Measurements from ENCODE around the gene ERCC6L2. TPM values are rescaled to one million over a fixed set of nuclear protein-coding genes. Genes with fewer than 3 reads are reported as not detected.

ERCC6L2 gene
- total and polyA plus RNA-seq, 2 of the 8 experiments (the other 6 are each of a cell fraction or from before 2014, with no cell fraction given) = 9.8 to 50.0 TPM

- no peak for TF ChIP-seq NRF1 (IDR thresholded peaks at IDR 0.05; ENCODE audit: low read depth, low read length)
Observed at GRCh38 chr9:95985440-95986055, 110.1 kb downstream of the ERCC6L2 start (continued).
